Measurements from ENCODE around the gene NNT.

DNA sequence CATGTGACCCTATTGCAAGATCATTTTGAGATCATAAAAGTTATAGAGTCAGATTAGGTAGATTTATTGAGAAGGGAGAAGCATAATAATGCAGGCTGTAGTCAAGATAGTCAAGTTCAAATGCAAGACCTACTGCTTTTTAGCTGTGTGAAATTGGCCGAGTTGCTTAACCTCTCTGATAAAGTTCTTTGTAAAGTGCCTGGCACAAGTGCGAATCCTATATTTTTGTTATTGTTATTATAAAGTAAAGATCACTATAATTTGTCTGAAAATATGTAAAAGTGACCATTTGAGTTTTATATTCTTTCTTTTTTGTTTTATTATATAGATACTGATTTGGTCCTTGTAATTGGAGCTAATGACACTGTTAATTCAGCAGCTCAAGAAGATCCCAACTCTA is 99.3 kb downstream of the NNT start:
- TF ChIP-seq, protein P1, sequence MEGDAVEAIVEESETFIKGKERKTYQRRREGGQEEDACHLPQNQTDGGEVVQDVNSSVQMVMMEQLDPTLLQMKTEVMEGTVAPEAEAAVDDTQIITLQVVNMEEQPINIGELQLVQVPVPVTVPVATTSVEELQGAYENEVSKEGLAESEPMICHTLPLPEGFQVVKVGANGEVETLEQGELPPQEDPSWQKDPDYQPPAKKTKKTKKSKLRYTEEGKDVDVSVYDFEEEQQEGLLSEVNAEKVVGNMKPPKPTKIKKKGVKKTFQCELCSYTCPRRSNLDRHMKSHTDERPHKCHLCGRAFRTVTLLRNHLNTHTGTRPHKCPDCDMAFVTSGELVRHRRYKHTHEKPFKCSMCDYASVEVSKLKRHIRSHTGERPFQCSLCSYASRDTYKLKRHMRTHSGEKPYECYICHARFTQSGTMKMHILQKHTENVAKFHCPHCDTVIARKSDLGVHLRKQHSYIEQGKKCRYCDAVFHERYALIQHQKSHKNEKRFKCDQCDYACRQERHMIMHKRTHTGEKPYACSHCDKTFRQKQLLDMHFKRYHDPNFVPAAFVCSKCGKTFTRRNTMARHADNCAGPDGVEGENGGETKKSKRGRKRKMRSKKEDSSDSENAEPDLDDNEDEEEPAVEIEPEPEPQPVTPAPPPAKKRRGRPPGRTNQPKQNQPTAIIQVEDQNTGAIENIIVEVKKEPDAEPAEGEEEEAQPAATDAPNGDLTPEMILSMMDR (optimal IDR thresholded peaks at IDR 0.05 in 1 of 3, IDR thresholded peaks at IDR 0.05 in 1 of 3, conservative IDR thresholded peaks at IDR 0.05 in 1 of 3; ENCODE audit: extremely low read depth in 1 of 3, insufficient read depth in 2 of 3, low read length in 3 of 3): no peak
- TF ChIP-seq EZH2 (IDR thresholded peaks at IDR 0.05; ENCODE audit: low read length): no peak

All from keratinocyte (primary cell).